GM21786 (cell line): ENCODE data around the gene PDPK1.
"Not testable (repeated sequence)": the region's sequence is repeated elsewhere in the genome, so short reads cannot be mapped to it uniquely, and the experiment has no call there.

Experiments
- ATAC-seq: cut with Tn5 transposase; IDR thresholded peaks from one replicate; pipeline ENCODE4 v1.9.1; 2021; ENCODE audit not compliant: unreplicated experiment

PDPK1 gene

GRCh38 chr16:2586901-2587480, 49.2 kb downstream of the PDPK1 start:
- no peak for ATAC-seq

GRCh38 chr16:2587891-2588565, 50.2 kb downstream of the PDPK1 start:
- ATAC-seq = no peak

- ATAC-seq = no peak
These were observed 53.8 kb downstream of the PDPK1 start for GRCh38 chr16:2591476-2592240.

GRCh38 chr16:2592786-2593185, 55.0 kb downstream of the PDPK1 start:
- no peak for ATAC-seq

GRCh38 chr16:2595393-2596205, 57.8 kb downstream of the PDPK1 start:
- no peak for ATAC-seq

GRCh38 chr16:2596747-2597559, 59.1 kb downstream of the PDPK1 start:
- no peak for ATAC-seq

- no peak for ATAC-seq
These were observed 59.7 kb downstream of the PDPK1 start for GRCh38 chr16:2597560-2597902.

- ATAC-seq = no peak
These were observed 60.4 kb downstream of the PDPK1 start for GRCh38 chr16:2598133-2598641.

GRCh38 chr16:2598723-2599122, 60.9 kb downstream of the PDPK1 start:
- ATAC-seq = no peak

GRCh38 chr16:2599165-2599564, 61.3 kb downstream of the PDPK1 start:
- not testable (repeated sequence) for ATAC-seq

GRCh38 chr16:2599785-2600184, 62.0 kb downstream of the PDPK1 start:
- not testable (repeated sequence) for ATAC-seq

- not testable (repeated sequence) for ATAC-seq
These were observed 63.6 kb downstream of the PDPK1 start for GRCh38 chr16:2601301-2602025.

GRCh38 chr16:2602175-2602574, 64.4 kb downstream of the PDPK1 start:
- ATAC-seq = not testable (repeated sequence)

- ATAC-seq = peak; percentile 62
These were observed 65.6 kb downstream of the PDPK1 start for GRCh38 chr16:2603165-2604015.

- ATAC-seq = not testable (repeated sequence)
These were observed 66.2 kb downstream of the PDPK1 start for GRCh38 chr16:2604016-2604369.

GRCh38 chr16:2606820-2607219, 69.0 kb downstream of the PDPK1 start:
- ATAC-seq = peak; percentile 42

- ATAC-seq = not testable (repeated sequence)
These were observed 71.5 kb downstream of the PDPK1 start for GRCh38 chr16:2609345-2609744.

GRCh38 chr16:2609827-2610470, 72.1 kb downstream of the PDPK1 start:
- no peak for ATAC-seq
